ENCODE measurements around the gene TMEM9.

TMEM9 gene

DNA sequence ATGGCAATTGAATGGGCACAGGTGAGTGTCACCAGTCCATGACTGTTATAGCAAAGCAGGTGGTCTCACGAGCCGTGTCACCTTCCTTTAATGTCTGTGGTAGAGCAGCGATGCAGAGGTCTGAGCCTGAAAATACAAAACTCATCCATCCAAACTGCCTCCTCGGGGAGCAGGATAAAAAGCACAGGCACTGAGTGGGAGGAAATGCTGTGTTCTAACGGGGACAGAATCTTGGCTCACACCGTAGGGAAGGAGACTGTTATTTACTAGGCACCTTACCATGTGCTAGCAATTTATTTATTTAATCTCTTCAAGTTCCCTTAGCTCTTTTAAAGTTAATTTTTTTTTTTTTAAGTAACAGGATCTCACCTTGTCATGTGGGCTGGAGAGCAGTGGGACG lies 28.5 kb downstream of the TMEM9 start:
- H3K79me2 ChIP-seq (ENCODE audit: insufficient read depth, low read depth) = no peaks in the 10 kb centered on the region
- no peaks in the 10 kb centered on the region for H3K4me1 ChIP-seq (ENCODE audit: low read depth, poor library complexity, severe bottlenecking)
- no peaks in the 10 kb centered on the region; the same call in 1 of the 2 replicates for H3K27me3 ChIP-seq (ENCODE audit: insufficient read depth, low read depth)
- H3K36me3 ChIP-seq (ENCODE audit: insufficient read depth) = no peaks in the 10 kb centered on the region
- TF ChIP-seq, protein P1, sequence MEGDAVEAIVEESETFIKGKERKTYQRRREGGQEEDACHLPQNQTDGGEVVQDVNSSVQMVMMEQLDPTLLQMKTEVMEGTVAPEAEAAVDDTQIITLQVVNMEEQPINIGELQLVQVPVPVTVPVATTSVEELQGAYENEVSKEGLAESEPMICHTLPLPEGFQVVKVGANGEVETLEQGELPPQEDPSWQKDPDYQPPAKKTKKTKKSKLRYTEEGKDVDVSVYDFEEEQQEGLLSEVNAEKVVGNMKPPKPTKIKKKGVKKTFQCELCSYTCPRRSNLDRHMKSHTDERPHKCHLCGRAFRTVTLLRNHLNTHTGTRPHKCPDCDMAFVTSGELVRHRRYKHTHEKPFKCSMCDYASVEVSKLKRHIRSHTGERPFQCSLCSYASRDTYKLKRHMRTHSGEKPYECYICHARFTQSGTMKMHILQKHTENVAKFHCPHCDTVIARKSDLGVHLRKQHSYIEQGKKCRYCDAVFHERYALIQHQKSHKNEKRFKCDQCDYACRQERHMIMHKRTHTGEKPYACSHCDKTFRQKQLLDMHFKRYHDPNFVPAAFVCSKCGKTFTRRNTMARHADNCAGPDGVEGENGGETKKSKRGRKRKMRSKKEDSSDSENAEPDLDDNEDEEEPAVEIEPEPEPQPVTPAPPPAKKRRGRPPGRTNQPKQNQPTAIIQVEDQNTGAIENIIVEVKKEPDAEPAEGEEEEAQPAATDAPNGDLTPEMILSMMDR (conservative IDR thresholded peaks at IDR 0.05; ENCODE audit: low read depth, low read length) = no peak
- no peaks in the 10 kb centered on the region for H4K20me1 ChIP-seq (ENCODE audit: insufficient read depth)
- H3K4me3 ChIP-seq (IDR thresholded peaks at IDR 0.05; ENCODE audit: insufficient read depth, low read depth, low read length) = no peak overlapping the region
- H3K27ac ChIP-seq = no peak overlapping the region
- H2AFZ ChIP-seq (ENCODE audit: low read depth) = no peak overlapping the region
- no peak overlapping the region for H3K9ac ChIP-seq
- no peak overlapping the region for H3K4me2 ChIP-seq

DNA sequence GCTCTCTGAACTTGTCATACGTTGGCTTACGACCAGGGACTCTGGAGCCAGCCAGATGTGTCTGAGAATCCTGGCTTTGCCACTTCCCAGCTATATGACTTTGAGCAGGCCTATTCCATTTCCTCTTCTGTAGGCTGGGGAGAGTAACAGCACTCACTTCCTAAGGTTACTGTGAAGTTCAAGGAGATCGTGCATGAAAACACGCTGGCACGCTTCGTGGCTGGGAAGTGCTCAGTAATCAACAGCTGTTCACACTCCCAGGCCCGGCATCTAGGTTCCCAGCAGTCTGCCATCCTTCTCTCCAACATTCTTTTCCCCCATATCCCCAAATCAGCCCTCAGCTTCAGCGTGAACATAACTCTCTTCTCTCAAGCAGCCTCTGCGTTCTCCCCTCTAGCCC lies 29.3 kb downstream of the TMEM9 start:
- no peak overlapping the region for H2AFZ ChIP-seq (ENCODE audit: low read depth)
- TF ChIP-seq, protein P1 (conservative IDR thresholded peaks at IDR 0.05; ENCODE audit: low read depth, low read length) = no peak
- no peak overlapping the region for H3K4me2 ChIP-seq
- H3K27ac ChIP-seq = no peak overlapping the region
- H3K79me2 ChIP-seq (ENCODE audit: insufficient read depth, low read depth) = no peaks in the 10 kb centered on the region
- no peaks in the 10 kb centered on the region for H4K20me1 ChIP-seq (ENCODE audit: insufficient read depth)
- H3K4me1 ChIP-seq (ENCODE audit: low read depth, poor library complexity, severe bottlenecking) = no peaks in the 10 kb centered on the region
- no peak overlapping the region for H3K9ac ChIP-seq
- H3K36me3 ChIP-seq (ENCODE audit: insufficient read depth) = no peaks in the 10 kb centered on the region
- no peaks in the 10 kb centered on the region; the same call in 1 of the 2 replicates for H3K27me3 ChIP-seq (ENCODE audit: insufficient read depth, low read depth)
- no peak overlapping the region for H3K4me3 ChIP-seq (IDR thresholded peaks at IDR 0.05; ENCODE audit: insufficient read depth, low read depth, low read length)

DNA sequence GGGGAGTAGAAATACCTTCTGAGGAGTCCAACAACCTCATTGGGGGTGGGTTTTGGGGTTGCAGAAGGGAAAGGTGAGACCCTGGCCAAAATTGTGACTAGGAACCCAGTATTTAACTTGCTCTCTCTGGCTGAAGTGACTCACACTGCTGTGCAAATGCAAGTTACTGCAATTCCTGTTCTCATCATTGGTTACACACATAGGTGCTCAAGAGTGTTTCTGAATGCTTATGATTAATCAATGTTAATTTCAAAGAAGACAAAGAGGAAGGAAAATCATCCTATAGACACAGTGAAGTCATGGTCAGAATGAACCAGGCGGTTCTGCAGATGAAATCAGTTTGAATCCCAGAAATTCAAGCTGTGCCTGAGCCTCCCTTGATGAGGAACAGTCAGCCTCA lies 30.4 kb downstream of the TMEM9 start:
- Histone ChIP-seq H3K9ac (no peak overlapping the region), H4K20me1 (ENCODE audit: insufficient read depth) (no peaks in the 10 kb centered on the region), H3K79me2 (ENCODE audit: insufficient read depth, low read depth) (no peaks in the 10 kb centered on the region), H3K4me3 (IDR thresholded peaks at IDR 0.05; ENCODE audit: insufficient read depth, low read depth, low read length) (no peak overlapping the region), H3K36me3 (ENCODE audit: insufficient read depth) (no peaks in the 10 kb centered on the region), H3K27ac (no peak overlapping the region), H3K4me2 (no peak overlapping the region), H3K27me3 (ENCODE audit: insufficient read depth, low read depth) (no peaks in the 10 kb centered on the region; the same call in 1 of the 2 replicates), H3K4me1 (ENCODE audit: low read depth, poor library complexity, severe bottlenecking) (no peaks in the 10 kb centered on the region), H2AFZ (ENCODE audit: low read depth) (no peak overlapping the region)
- TF ChIP-seq, protein P1 (conservative IDR thresholded peaks at IDR 0.05; ENCODE audit: low read depth, low read length) = no peak

DNA sequence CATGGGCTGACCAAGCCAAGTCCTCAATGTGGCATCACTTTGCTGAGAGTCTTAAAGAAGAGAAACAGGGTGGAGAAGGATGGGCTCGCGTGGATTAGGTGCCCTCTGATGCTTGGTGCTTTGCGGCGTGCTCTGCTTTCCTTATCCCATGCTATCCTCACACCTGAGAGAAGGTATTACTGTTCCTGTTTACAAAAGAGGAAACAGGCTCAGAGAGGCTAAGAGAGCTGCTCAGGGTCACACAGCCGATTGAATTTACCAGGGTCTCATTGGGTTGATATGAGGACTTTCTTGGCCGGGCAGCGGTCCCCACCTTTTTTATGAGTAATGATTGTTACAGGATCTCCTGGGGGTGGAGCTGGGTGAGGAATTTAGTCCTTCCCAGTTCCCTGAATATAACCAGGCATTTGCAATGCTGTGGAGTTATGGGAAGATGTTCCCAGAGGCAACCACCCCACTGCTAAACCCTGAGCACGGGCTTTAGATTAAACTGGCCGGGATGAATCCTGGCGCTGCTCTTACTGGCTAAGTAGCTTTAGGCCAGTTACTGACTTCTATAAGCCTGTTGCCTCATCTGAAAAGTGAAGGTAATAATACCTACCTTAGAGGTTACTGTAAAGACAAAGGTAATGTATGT lies 31.8 kb downstream of the TMEM9 start:
- Histone ChIP-seq H3K9ac (no peak overlapping the region), H3K36me3 (ENCODE audit: insufficient read depth) (no peaks in the 10 kb centered on the region), H3K4me3 (IDR thresholded peaks at IDR 0.05; ENCODE audit: insufficient read depth, low read depth, low read length) (no peak overlapping the region), H3K27ac (no peak overlapping the region), H4K20me1 (ENCODE audit: insufficient read depth) (no peaks in the 10 kb centered on the region), H3K4me2 (no peak overlapping the region), H3K4me1 (ENCODE audit: low read depth, poor library complexity, severe bottlenecking) (no peaks in the 10 kb centered on the region), H2AFZ (ENCODE audit: low read depth) (no peak overlapping the region), H3K27me3 (ENCODE audit: insufficient read depth, low read depth) (no peaks in the 10 kb centered on the region; the same call in 1 of the 2 replicates), H3K79me2 (ENCODE audit: insufficient read depth, low read depth) (no peaks in the 10 kb centered on the region)
- TF ChIP-seq, protein P1 (conservative IDR thresholded peaks at IDR 0.05; ENCODE audit: low read depth, low read length) = no peak

Data from KMS-11 (cell line).